Natural killer cell (primary cell): ENCODE data around the gene SELENOH. TPM values are rescaled to one million over a fixed set of nuclear protein-coding genes. Genes with fewer than 3 reads are reported as not detected.
A peak's percentile ranks its signal among the peaks of the same experiment; 100 is the strongest.
"Not testable (repeated sequence)": the region's sequence is repeated elsewhere in the genome, so short reads cannot be mapped to it uniquely, and the experiment has no call there.

Experiments used
- ATAC-seq, 3 donors: fragments of 150-1000 bp in 2 of 3; fragments of 200-7000 bp in 1 of 3; cut with Tn5 transposase; 1 replicate in 1 of 3; 2 replicates in 2 of 3; pipeline ENCODE4 v1.10.0; 2021; ENCODE audit warnings: mild to moderate bottlenecking in 2 of 3, moderate library complexity in 2 of 3
- DNase-seq, 2 donors: peaks; one replicate each; pipeline versions ENCODE4 v3.0.0 to v3.0.0-alpha.2; 2013 to 2021; ENCODE audit warnings: mixed read lengths in 1 of 2
- H3K27ac ChIP-seq: one replicate; pipeline ENCODE4 v1.5.1; 2013; ENCODE audit warnings: mild to moderate bottlenecking, low read length
- H3K27me3 ChIP-seq: one replicate; pipeline ENCODE4 v1.6.1; 2013; ENCODE audit warnings: low read length; ENCODE audit not compliant: control insufficient read depth, insufficient read depth
- H3K36me3 ChIP-seq: one replicate; pipeline ENCODE4 v1.6.1; 2013; ENCODE audit warnings: low read length; ENCODE audit not compliant: control insufficient read depth, insufficient read depth
- H3K4me1 ChIP-seq: one replicate; pipeline ENCODE4 v1.6.1; 2013; ENCODE audit warnings: low read length; ENCODE audit not compliant: control insufficient read depth, insufficient read depth
- H3K4me3 ChIP-seq: one replicate; pipeline ENCODE4 v1.5.1; 2013; ENCODE audit warnings: low read length
- H3K9me3 ChIP-seq: one replicate; pipeline ENCODE4 v1.6.1; 2013; ENCODE audit warnings: low read length; ENCODE audit not compliant: control insufficient read depth, insufficient read depth
- H3K27ac Mint-ChIP-seq, 2 donors: one replicate each; pipeline ENCODE4 v1.8.0; 2022; ENCODE audit warnings: mild to moderate bottlenecking in 2 of 2, mixed read lengths in 2 of 2, moderate library complexity in 1 of 2
- H3K27me3 Mint-ChIP-seq, 2 donors: one replicate each; pipeline ENCODE4 v1.8.0; 2022; ENCODE audit warnings: low read depth in 2 of 2, mixed read lengths in 2 of 2
- H3K36me3 Mint-ChIP-seq: one replicate; pipeline ENCODE4 v1.8.0; 2022; ENCODE audit warnings: mixed read lengths
- H3K4me1 Mint-ChIP-seq, 2 donors: one replicate each; pipeline ENCODE4 v1.8.0; 2022; ENCODE audit warnings: mixed read lengths in 2 of 2
- H3K4me3 Mint-ChIP-seq: one replicate; pipeline ENCODE4 v1.8.0; 2022; ENCODE audit warnings: mild to moderate bottlenecking, moderate library complexity, mixed read lengths
- H3K9me3 Mint-ChIP-seq, 2 donors: one replicate each; pipeline ENCODE4 v1.8.0; 2022; ENCODE audit warnings: mixed read lengths in 2 of 2
- WGBS: methylation state at CpG from one replicate; pipeline ENCODE4 v1.1.7; 2013; ENCODE audit warnings: missing lambda C conversion rate; ENCODE audit not compliant: insufficient coverage; 5-methylcytosine and 5-hydroxymethylcytosine counted together
- intact Hi-C: fragments of 100-400 bp; cut with micrococcal nuclease; formaldehyde crosslinking; loops from one replicate; pipeline ENCODE4 v1.14.2; 2022
- total RNA-seq, 4 donors: library from RNA; stranded (reverse); fragments of 120-200 nt in 1 of 4; gene quantifications; one replicate each; pipeline versions ENCODE4 v1.2.3 to v1.2.4, GENCODE V29; 2013 to 2022
- TF ChIP-seq, protein P1 (sequence below): fragments of 200-600 bp; IDR thresholded peaks from one replicate; pipeline ENCODE4 v1.8.0; 2022; ENCODE audit warnings: antibody characterized with exemption

Gene SELENOH
- total RNA-seq, 3 donors from 2014 or later (not counting 1 experiment from before 2014, with no cell fraction given) = 55.3 to 83.3 (median 61.0) TPM

DNA sequence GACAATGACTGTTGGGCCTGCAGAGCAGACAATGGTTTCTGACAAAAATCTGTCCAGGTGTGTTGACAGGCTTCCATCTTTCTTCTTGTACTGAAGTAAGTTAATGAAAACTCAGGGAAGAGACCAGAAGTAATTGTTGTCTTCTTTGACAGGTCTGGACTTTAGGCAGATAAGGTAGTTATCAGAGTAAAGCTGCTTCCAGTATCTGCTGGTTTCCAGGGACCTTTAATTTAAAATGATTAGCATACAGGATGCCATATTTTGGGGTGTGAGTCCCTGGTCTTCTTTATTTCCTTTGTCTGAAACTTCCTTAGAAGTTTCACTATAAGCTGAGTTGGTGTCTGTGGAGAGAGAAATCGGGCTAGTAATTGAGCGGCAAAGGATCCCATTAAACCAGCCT lies 27.5 kb upstream of the SELENOH start:
- Mint-ChIP-seq H3K27me3 (no peaks in the 10 kb centered on the region), H3K9me3 (no peaks in the 10 kb centered on the region), H3K4me3 (peak overlapping the region; percentile 96), H3K4me1 (peaks cover 30 to 41% of the 10 kb centered on the region in 2 donors), H3K36me3 (no peaks in the 10 kb centered on the region), H3K27ac (peak overlapping the region; percentile 93 to 94)
- 97% methylated on average over 2 of the region's 2 CpGs for WGBS
- Histone ChIP-seq H3K4me3 (no peak overlapping the region), H3K4me1 (peaks cover 19% of the 10 kb centered on the region), H3K36me3 (no peaks in the 10 kb centered on the region), H3K27me3 (no peaks in the 10 kb centered on the region), H3K9me3 (no peaks in the 10 kb centered on the region), H3K27ac (no peak overlapping the region)
- ATAC-seq = no peak
- TF ChIP-seq, protein P1, sequence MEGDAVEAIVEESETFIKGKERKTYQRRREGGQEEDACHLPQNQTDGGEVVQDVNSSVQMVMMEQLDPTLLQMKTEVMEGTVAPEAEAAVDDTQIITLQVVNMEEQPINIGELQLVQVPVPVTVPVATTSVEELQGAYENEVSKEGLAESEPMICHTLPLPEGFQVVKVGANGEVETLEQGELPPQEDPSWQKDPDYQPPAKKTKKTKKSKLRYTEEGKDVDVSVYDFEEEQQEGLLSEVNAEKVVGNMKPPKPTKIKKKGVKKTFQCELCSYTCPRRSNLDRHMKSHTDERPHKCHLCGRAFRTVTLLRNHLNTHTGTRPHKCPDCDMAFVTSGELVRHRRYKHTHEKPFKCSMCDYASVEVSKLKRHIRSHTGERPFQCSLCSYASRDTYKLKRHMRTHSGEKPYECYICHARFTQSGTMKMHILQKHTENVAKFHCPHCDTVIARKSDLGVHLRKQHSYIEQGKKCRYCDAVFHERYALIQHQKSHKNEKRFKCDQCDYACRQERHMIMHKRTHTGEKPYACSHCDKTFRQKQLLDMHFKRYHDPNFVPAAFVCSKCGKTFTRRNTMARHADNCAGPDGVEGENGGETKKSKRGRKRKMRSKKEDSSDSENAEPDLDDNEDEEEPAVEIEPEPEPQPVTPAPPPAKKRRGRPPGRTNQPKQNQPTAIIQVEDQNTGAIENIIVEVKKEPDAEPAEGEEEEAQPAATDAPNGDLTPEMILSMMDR = no peak
- no peak for DNase-seq
- intact Hi-C loops = loop anchor here (2.0 kb wide), 1 partner anchor 865 kb away; the partner anchor contains the start of gene ZFP91

- H3K27ac ChIP-seq, H3K27me3 Mint-ChIP-seq, H3K4me3 Mint-ChIP-seq, H3K9me3 ChIP-seq, H3K27ac Mint-ChIP-seq, H3K4me3 ChIP-seq, H3K9me3 Mint-ChIP-seq, H3K36me3 Mint-ChIP-seq, H3K27me3 ChIP-seq, DNase-seq, intact Hi-C loops, ATAC-seq, H3K36me3 ChIP-seq: not testable (repeated sequence)
- peaks cover 24 to 26% of the 10 kb centered on the region in 2 donors for H3K4me1 Mint-ChIP-seq
- H3K4me1 ChIP-seq = peaks cover 11% of the 10 kb centered on the region
- WGBS = 98% methylated on average over 14 of the region's 34 CpGs
These were observed 24.6 kb upstream of the SELENOH start for GRCh38 chr11:57716726-57717125.

GRCh38 chr11:57727185-57727584 lies 14.1 kb upstream of the SELENOH start:
- no peak overlapping the region for H3K27ac Mint-ChIP-seq
- intact Hi-C loops = no loop called here
- ATAC-seq = no peak
- no peak overlapping the region for H3K4me3 Mint-ChIP-seq
- H3K27me3 Mint-ChIP-seq = no peaks in the 10 kb centered on the region
- no peaks in the 10 kb centered on the region for H3K36me3 Mint-ChIP-seq
- Histone ChIP-seq H3K4me3 (no peak overlapping the region), H3K36me3 (no peaks in the 10 kb centered on the region), H3K27ac (no peak overlapping the region), H3K27me3 (no peaks in the 10 kb centered on the region), H3K9me3 (no peaks in the 10 kb centered on the region), H3K4me1 (no peaks in the 10 kb centered on the region)
- no peak for DNase-seq
- peaks cover 17 to 18% of the 10 kb centered on the region in 2 donors for H3K4me1 Mint-ChIP-seq
- no peaks in the 10 kb centered on the region for H3K9me3 Mint-ChIP-seq
- 96% methylated on average over 2 of the region's 2 CpGs for WGBS
- TF ChIP-seq, protein P1 = no peak

DNA sequence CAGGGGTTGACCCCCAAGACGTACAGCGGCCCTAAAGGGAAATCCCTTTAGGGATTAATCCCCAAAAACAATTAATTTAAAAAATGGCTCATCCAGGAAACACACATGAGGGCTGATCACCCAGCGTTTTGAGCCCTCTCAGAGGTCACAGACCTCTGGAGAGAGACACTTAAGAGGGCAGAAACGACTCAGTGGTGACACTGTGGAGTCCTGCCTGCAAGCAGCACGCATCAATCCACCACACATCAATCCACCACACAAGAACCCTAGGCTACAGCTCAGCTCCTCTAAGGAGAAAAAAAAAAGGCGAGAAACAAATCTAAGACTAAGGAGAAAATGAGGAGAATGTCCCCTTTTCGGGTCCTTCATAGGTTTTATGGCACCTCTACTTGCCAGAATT lies 12.5 kb upstream of the SELENOH start:
- intact Hi-C loops = no loop called here
- no peak overlapping the region for H3K4me3 ChIP-seq
- no peak overlapping the region for H3K27ac Mint-ChIP-seq
- H3K36me3 Mint-ChIP-seq = no peaks in the 10 kb centered on the region
- H3K4me1 Mint-ChIP-seq = peaks cover 17 to 18% of the 10 kb centered on the region in 2 donors
- no peaks in the 10 kb centered on the region for H3K9me3 Mint-ChIP-seq
- DNase-seq (no peak), ATAC-seq (no peak)
- no peaks in the 10 kb centered on the region for H3K9me3 ChIP-seq
- no peak overlapping the region for H3K4me3 Mint-ChIP-seq
- no peak overlapping the region for H3K27ac ChIP-seq
- no peaks in the 10 kb centered on the region for H3K36me3 ChIP-seq
- WGBS = 87% methylated on average over 7 of the region's 7 CpGs
- TF ChIP-seq, protein P1 = no peak
- no peaks in the 10 kb centered on the region for H3K4me1 ChIP-seq
- H3K27me3 ChIP-seq = no peaks in the 10 kb centered on the region
- no peaks in the 10 kb centered on the region for H3K27me3 Mint-ChIP-seq
